AG04449 (cell line): Measurements from ENCODE around the gene COPS9.
A peak's percentile ranks its signal among the peaks of the same experiment; 100 is the strongest.

ENCODE experiments used
- CTCF ChIA-PET: fragments of 350-600 bp; formaldehyde crosslinking; extraction: SDS; loops from one replicate; lab custom pipeline; 2021; ENCODE audit warnings: antibody characterized with exemption; lab: Yijun Ruan, JAX
- POLR2A ChIA-PET: fragments of 400-600, 350-600 bp; formaldehyde crosslinking; extraction: SDS; loops from one replicate; lab custom pipeline; 2020; ENCODE audit warnings: antibody characterized with exemption, inconsistent platforms; lab: Yijun Ruan, JAX
- DNase-seq: peaks from one replicate; pipeline ENCODE4 v3.0.0-alpha.2; 2010; ENCODE audit warnings: low read depth, low spot score
- H3K4me3 ChIP-seq: 2 replicates; pipeline ENCODE4 v1.5.1; 2011; ENCODE audit warnings: low read depth, mild to moderate bottlenecking, control low read depth, low read length
- TF ChIP-seq, protein P1 (sequence below): IDR thresholded peaks from one replicate; pipeline ENCODE4 v1.5.1; 2011; ENCODE audit warnings: mild to moderate bottlenecking, moderate library complexity, low read length, control low read depth, inconsistent platforms; ENCODE audit not compliant: insufficient read depth; ENCODE audit errors: missing control alignments

COPS9 gene

DNA sequence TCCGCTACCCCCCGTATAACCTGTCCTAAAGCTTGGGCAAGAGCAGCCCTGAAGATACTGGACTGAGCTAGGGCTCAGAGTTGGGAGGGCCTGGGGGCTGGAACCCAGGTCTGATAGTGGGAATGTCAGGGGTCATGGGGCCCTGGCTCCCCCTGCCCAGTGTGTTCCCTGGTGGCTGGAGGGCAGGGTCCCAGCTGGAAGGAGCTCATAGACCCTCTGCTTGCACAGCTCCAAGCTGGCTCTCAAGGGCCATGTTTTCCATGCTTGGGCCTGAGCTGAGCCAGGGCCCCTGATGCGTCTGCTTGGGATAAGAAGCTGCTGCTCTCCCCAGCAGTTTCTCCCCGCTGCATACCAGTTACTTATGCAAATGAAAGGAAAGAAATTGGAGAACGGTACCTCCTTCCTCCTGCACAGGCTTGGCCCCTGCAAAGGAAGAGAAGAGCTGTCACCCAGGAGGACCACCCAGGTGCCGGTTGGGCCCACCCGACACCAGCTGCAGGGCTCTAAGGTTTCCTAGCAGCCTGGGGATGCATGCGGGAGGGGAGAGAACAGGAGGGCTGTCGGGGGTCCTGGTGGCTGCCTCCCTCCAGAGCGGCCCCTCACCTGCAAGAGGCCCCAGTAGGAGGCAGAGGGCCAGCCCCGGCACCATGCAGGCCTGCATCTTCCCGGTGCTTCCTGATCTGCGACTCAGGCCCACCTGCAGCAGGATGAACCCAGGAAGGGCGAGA is 3.7 kb upstream of the COPS9 start:
- TF ChIP-seq, protein P1, sequence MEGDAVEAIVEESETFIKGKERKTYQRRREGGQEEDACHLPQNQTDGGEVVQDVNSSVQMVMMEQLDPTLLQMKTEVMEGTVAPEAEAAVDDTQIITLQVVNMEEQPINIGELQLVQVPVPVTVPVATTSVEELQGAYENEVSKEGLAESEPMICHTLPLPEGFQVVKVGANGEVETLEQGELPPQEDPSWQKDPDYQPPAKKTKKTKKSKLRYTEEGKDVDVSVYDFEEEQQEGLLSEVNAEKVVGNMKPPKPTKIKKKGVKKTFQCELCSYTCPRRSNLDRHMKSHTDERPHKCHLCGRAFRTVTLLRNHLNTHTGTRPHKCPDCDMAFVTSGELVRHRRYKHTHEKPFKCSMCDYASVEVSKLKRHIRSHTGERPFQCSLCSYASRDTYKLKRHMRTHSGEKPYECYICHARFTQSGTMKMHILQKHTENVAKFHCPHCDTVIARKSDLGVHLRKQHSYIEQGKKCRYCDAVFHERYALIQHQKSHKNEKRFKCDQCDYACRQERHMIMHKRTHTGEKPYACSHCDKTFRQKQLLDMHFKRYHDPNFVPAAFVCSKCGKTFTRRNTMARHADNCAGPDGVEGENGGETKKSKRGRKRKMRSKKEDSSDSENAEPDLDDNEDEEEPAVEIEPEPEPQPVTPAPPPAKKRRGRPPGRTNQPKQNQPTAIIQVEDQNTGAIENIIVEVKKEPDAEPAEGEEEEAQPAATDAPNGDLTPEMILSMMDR, result no peak
- CTCF ChIA-PET, result interaction anchor here (1.2 to 9.6 kb wide), 3 partner anchors 11 to 81 kb away, joined by 3 to 227 read pairs (median 12); no protein-coding TSS in a partner anchor
- no peak overlapping the region for H3K4me3 ChIP-seq
- POLR2A ChIA-PET, result no interaction called here
- DNase-seq, result no peak

DNA sequence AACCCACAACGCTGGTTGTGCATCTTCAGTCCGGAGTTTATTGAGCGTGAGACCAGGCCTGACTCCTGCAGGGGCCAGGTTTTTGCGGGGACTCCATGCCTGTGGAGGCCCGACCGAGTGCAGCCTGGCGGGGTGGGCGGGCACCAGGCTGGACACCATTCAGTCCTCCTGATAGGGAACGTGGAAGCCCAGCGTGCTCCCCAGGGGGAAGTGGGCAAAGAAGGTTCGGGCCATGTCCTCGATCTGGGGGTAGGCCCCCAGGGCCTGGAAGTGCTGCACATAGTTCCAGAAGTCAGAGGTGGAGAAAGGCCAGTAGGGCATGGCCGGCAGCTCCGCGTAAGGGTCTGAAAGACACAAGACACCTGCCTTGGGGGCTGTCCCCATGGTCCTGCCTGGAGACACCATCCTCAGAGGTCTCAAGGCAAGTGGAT is 2.9 kb upstream of the COPS9 start:
- no peak for DNase-seq
- TF ChIP-seq, protein P1, result no peak
- H3K4me3 ChIP-seq, result no peak overlapping the region
- ChIA-PET CTCF (interaction anchor here (1.2 to 9.6 kb wide), 3 partner anchors 10 to 80 kb away, joined by 3 to 227 read pairs (median 12); no protein-coding TSS in a partner anchor), POLR2A (no interaction called here)

DNA sequence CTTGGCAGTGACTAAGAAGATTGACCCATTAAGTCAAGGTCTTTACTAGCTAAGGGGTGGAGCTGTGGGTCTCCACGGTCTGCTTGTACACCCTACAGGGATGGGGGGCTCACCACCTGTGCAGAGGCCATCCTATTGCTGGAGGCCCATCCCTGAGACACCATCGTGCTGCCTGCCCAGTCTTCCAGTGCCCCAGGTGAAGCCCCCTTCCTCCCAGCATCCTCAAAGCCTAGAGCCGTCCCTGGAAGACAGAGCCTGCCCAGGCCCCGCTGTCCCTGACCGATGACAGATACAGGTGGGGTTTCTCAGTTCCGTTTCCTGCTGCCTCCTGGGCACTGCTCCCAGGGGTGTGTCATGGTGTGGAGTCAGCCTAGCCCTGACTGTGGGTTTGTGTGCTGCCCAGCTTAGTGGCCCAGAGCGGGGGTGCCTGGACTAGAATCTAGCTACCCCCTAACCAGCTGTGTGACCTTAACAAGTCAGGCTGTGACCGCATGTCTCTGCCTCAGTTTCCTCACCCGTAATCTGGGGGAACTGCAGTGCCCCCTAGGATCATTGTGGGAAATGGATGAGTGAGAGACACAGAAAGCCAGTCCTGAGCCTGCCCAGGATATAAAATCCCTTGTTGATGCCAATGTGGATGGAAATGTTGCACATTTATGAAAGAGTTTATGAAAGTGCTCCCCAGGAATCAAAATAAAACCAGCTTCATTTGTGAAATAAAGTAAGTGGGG is 2.3 kb upstream of the COPS9 start:
- no peak overlapping the region for H3K4me3 ChIP-seq
- DNase-seq, result no peak
- CTCF ChIA-PET, result interaction anchor here (1.0 to 9.6 kb wide), 3 partner anchors 12 to 80 kb away, joined by 3 to 227 read pairs (median 12); no protein-coding TSS in a partner anchor
- TF ChIP-seq, protein P1, result no peak
- POLR2A ChIA-PET, result interaction anchor here (0.6 kb wide), 1 partner anchor 62 kb away, joined by 3 read pairs; no protein-coding TSS in a partner anchor

DNA sequence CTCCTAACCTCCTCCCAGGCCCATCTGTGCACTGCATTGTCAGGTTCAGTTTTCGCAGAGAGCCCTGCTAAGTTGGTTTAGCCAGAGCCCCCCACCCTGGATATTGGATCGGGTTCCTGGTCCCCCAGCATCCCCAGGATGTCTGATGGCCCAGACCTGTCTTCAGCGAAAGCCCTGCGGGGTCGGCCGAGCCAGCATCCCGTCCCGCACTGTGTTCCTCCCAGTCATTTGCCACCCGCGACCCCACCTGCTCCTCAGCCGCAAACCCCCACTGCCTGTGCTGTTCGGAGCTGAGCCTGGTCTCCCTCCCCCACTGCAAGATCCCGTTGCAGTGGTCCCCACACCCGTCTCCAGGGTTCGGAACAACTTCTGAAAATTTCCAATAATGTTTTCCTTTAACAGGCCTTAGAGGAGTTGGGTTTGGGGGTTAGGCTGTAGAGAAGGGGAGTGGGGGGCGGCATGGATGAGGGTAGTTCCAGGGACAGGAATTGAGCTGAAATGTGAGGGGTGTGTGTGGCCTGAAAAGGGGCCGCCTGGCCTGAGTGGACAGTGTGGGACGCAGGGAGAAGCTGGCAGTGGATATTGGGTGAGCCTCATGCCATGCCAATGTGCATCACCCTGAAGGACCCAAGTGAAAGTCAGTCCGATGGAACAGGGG is 1.6 kb upstream of the COPS9 start:
- no peak overlapping the region for H3K4me3 ChIP-seq
- ChIA-PET CTCF (interaction anchor here (1.0 to 9.6 kb wide), 3 partner anchors 12 to 79 kb away, joined by 3 to 227 read pairs (median 12); no protein-coding TSS in a partner anchor), POLR2A (interaction anchor here (0.6 kb wide), 1 partner anchor 62 kb away, joined by 3 read pairs; no protein-coding TSS in a partner anchor)
- no peak for DNase-seq
- TF ChIP-seq, protein P1, result no peak

DNA sequence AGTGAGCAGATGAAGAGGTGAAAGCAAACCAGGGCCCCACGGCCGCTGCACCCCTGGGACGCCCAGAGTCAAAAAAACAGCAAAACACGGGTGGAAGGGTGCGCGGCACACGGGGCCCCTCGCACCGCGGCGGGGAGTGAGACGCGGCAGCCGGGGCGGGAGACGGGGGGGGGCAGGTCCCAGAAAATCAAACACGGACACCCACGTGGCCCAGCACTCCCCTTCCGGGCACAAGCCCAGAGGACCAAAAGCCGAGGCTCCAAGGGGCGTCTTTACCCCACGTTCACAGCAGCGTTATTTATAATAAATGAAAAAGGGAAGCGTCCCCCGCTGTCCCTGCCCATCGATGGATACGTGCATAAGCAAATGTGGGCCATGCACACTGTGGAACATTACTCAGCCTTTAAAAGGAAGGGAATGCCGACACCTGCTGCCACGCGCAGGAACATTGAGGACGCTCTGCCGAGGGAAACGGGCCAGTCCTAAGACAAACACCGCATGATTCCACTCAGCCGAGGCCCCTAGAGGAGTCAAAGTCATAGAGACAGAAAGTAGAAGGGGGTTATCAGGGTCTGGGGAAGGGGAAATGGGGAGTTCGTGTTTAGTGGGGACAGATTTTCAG is 677 bp upstream of the COPS9 start:
- ChIA-PET POLR2A (no interaction called here), CTCF (no interaction called here)
- no peak for DNase-seq
- H3K4me3 ChIP-seq, result peak overlapping the region; percentile 93
- TF ChIP-seq, protein P1, result no peak
